ENCODE data around the gene CCSER1. TPM values are rescaled to one million over a fixed set of nuclear protein-coding genes. Genes with fewer than 3 reads are reported as not detected.
A peak's percentile ranks its signal among the peaks of the same experiment; 100 is the strongest.
"Not testable (repeated sequence)": the region's sequence is repeated elsewhere in the genome, so short reads cannot be mapped to it uniquely, and the experiment has no call there.

The CCSER1 gene
- total and polyA plus RNA-seq, 4 donors = 3.5 to 66.1 (median 14.5) TPM

DNA sequence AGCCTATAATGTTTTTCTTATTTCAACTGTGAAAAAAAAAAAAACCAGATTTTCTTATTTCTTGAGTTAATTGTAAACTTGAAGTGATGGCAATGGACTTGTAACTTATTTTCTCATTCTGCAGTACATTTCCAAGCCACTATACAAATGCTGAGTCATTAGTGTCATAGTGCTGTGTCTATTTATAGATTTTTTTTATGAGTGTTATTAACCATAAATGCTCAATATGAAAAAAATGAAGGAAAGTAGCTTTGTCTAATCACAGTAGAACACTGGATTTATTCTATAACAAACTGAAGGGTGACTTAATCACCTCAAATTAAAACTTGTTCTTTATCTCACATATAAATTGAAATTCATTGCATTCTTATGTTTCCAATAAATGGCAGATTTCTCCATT is 718.6 kb downstream of the CCSER1 start:
- Histone ChIP-seq H3K4me1 (ENCODE audit: control insufficient read depth, insufficient read depth, low read length) (no peaks in the 10 kb centered on the region), H3K27ac (ENCODE audit: low read depth, low read length) (no peak overlapping the region), H3K36me3 (ENCODE audit: control insufficient read depth, insufficient read depth, low read length) (no peaks in the 10 kb centered on the region), H3K9me3 (ENCODE audit: control insufficient read depth, insufficient read depth, low read length) (no peaks in the 10 kb centered on the region), H3K4me3 (ENCODE audit: low read depth, low read length) (no peak overlapping the region), H3K27me3 (ENCODE audit: control insufficient read depth, insufficient read depth, low read length) (no peaks in the 10 kb centered on the region)
- no peak for DNase-seq (ENCODE audit: low read depth in 4 of 6, low spot score in 6 of 6)

DNA sequence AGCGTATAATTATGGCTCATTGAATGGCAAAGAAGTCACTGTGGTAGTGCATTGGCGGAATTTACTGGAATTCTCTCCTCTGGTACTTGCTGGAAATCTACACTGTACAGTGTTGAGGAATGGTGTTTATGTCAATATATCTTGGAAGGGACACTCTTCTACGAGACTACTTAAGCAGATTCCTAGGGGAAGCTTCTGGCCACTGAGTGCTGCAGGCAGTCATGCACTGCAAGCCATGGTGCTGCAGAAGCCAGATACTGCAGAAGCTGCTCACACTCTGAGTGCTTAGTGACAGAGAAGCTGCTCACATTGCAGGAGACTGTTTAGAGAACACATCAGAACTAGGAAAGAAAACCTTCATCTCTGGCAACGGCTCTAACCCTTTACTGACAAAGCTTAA is 725.0 kb downstream of the CCSER1 start:
- Histone ChIP-seq H3K27me3 (ENCODE audit: control insufficient read depth, insufficient read depth, low read length) (no peaks in the 10 kb centered on the region), H3K27ac (ENCODE audit: low read depth, low read length) (no peak overlapping the region), H3K4me3 (ENCODE audit: low read depth, low read length) (no peak overlapping the region), H3K4me1 (ENCODE audit: control insufficient read depth, insufficient read depth, low read length) (no peaks in the 10 kb centered on the region), H3K36me3 (ENCODE audit: control insufficient read depth, insufficient read depth, low read length) (no peaks in the 10 kb centered on the region), H3K9me3 (ENCODE audit: control insufficient read depth, insufficient read depth, low read length) (no peaks in the 10 kb centered on the region)
- DNase-seq (ENCODE audit: low read depth in 4 of 6, low spot score in 6 of 6) = peak in 5 of 6 donors; percentile 7 to 71 (median 11)
- WGBS (ENCODE audit: insufficient coverage) = 71% methylated on average over 2 of the region's 4 CpGs

- Histone ChIP-seq H3K27me3 (ENCODE audit: control insufficient read depth, insufficient read depth, low read length) (no peaks in the 10 kb centered on the region), H3K36me3 (ENCODE audit: control insufficient read depth, insufficient read depth, low read length) (no peaks in the 10 kb centered on the region), H3K4me3 (ENCODE audit: low read depth, low read length) (no peak overlapping the region), H3K4me1 (ENCODE audit: control insufficient read depth, insufficient read depth, low read length) (no peaks in the 10 kb centered on the region), H3K9me3 (ENCODE audit: control insufficient read depth, insufficient read depth, low read length) (no peaks in the 10 kb centered on the region), H3K27ac (ENCODE audit: low read depth, low read length) (no peak overlapping the region)
- no peak for DNase-seq (ENCODE audit: low read depth in 4 of 6, low spot score in 6 of 6)
These were observed 727.9 kb downstream of the CCSER1 start for GRCh38 chr4:90855111-90855510.

- 80% methylated on average over 1 of the region's 2 CpGs for WGBS (ENCODE audit: insufficient coverage)
- Histone ChIP-seq H3K27ac (ENCODE audit: low read depth, low read length) (no peak overlapping the region), H3K36me3 (ENCODE audit: control insufficient read depth, insufficient read depth, low read length) (no peaks in the 10 kb centered on the region), H3K4me1 (ENCODE audit: control insufficient read depth, insufficient read depth, low read length) (no peaks in the 10 kb centered on the region), H3K4me3 (ENCODE audit: low read depth, low read length) (no peak overlapping the region), H3K9me3 (ENCODE audit: control insufficient read depth, insufficient read depth, low read length) (no peaks in the 10 kb centered on the region), H3K27me3 (ENCODE audit: control insufficient read depth, insufficient read depth, low read length) (no peaks in the 10 kb centered on the region)
- no peak for DNase-seq (ENCODE audit: low read depth in 4 of 6, low spot score in 6 of 6)
These were observed 730.1 kb downstream of the CCSER1 start for GRCh38 chr4:90857081-90857820.

DNA sequence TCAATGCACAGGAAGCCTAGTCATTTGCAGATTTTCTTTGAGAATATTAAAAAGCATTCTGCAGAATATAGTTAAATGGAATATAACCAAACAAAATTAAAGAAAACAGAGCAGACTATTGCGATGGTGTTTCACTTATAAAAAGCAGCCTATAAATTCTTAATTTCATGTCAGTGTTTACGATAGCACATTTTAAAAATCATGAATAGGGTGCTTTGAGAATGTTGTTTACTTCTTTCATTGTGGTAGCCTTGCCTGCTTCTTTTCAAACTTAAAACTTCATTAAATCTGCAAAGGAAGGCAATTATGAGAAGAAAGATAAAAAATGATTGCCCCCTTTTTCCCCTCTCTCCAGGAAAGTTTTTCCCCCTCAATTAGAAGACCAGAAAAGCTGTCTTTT is 748.6 kb downstream of the CCSER1 start:
- Histone ChIP-seq H3K4me3 (ENCODE audit: low read depth, low read length) (no peak overlapping the region), H3K9me3 (ENCODE audit: control insufficient read depth, insufficient read depth, low read length) (no peaks in the 10 kb centered on the region), H3K4me1 (ENCODE audit: control insufficient read depth, insufficient read depth, low read length) (no peaks in the 10 kb centered on the region), H3K36me3 (ENCODE audit: control insufficient read depth, insufficient read depth, low read length) (no peaks in the 10 kb centered on the region), H3K27me3 (ENCODE audit: control insufficient read depth, insufficient read depth, low read length) (no peaks in the 10 kb centered on the region), H3K27ac (ENCODE audit: low read depth, low read length) (no peak overlapping the region)
- no CpG with 5 or more reads among the region's 2 CpGs for WGBS (ENCODE audit: insufficient coverage)
- no peak for DNase-seq (ENCODE audit: low read depth in 4 of 6, low spot score in 6 of 6)

GRCh38 chr4:90876296-90876695 is 749.1 kb downstream of the CCSER1 start:
- WGBS (ENCODE audit: insufficient coverage) = no CpG with 5 or more reads among the region's 1 CpG
- Histone ChIP-seq H3K4me1 (ENCODE audit: control insufficient read depth, insufficient read depth, low read length) (no peaks in the 10 kb centered on the region), H3K27ac (ENCODE audit: low read depth, low read length) (no peak overlapping the region), H3K4me3 (ENCODE audit: low read depth, low read length) (no peak overlapping the region), H3K9me3 (ENCODE audit: control insufficient read depth, insufficient read depth, low read length) (no peaks in the 10 kb centered on the region), H3K36me3 (ENCODE audit: control insufficient read depth, insufficient read depth, low read length) (no peaks in the 10 kb centered on the region), H3K27me3 (ENCODE audit: control insufficient read depth, insufficient read depth, low read length) (no peaks in the 10 kb centered on the region)
- no peak for DNase-seq (ENCODE audit: low read depth in 4 of 6, low spot score in 6 of 6)

- Histone ChIP-seq H3K4me1 (ENCODE audit: control insufficient read depth, insufficient read depth, low read length) (no peaks in the 10 kb centered on the region), H3K4me3 (ENCODE audit: low read depth, low read length) (no peak overlapping the region), H3K9me3 (ENCODE audit: control insufficient read depth, insufficient read depth, low read length) (no peaks in the 10 kb centered on the region), H3K36me3 (ENCODE audit: control insufficient read depth, insufficient read depth, low read length) (no peaks in the 10 kb centered on the region), H3K27ac (ENCODE audit: low read depth, low read length) (no peak overlapping the region), H3K27me3 (ENCODE audit: control insufficient read depth, insufficient read depth, low read length) (no peaks in the 10 kb centered on the region)
- DNase-seq (ENCODE audit: low read depth in 4 of 6, low spot score in 6 of 6) = no peak
- WGBS (ENCODE audit: insufficient coverage) = no CpG with 5 or more reads among the region's 3 CpGs
These were observed 756.3 kb downstream of the CCSER1 start for GRCh38 chr4:90883519-90883918.

- Histone ChIP-seq H3K9me3 (ENCODE audit: control insufficient read depth, insufficient read depth, low read length) (no peaks in the 10 kb centered on the region), H3K27me3 (ENCODE audit: control insufficient read depth, insufficient read depth, low read length) (no peaks in the 10 kb centered on the region), H3K27ac (ENCODE audit: low read depth, low read length) (no peak overlapping the region), H3K36me3 (ENCODE audit: control insufficient read depth, insufficient read depth, low read length) (no peaks in the 10 kb centered on the region), H3K4me1 (ENCODE audit: control insufficient read depth, insufficient read depth, low read length) (no peaks in the 10 kb centered on the region), H3K4me3 (ENCODE audit: low read depth, low read length) (no peak overlapping the region)
- no peak for DNase-seq (ENCODE audit: low read depth in 4 of 6, low spot score in 6 of 6)
- no CpG with 5 or more reads among the region's 2 CpGs for WGBS (ENCODE audit: insufficient coverage)
These were observed 761.4 kb downstream of the CCSER1 start for GRCh38 chr4:90888571-90888970.

- Histone ChIP-seq H3K9me3 (ENCODE audit: control insufficient read depth, insufficient read depth, low read length) (no peaks in the 10 kb centered on the region), H3K36me3 (ENCODE audit: control insufficient read depth, insufficient read depth, low read length) (no peaks in the 10 kb centered on the region), H3K27me3 (ENCODE audit: control insufficient read depth, insufficient read depth, low read length) (no peaks in the 10 kb centered on the region), H3K4me1 (ENCODE audit: control insufficient read depth, insufficient read depth, low read length) (no peaks in the 10 kb centered on the region), H3K4me3 (ENCODE audit: low read depth, low read length) (no peak overlapping the region), H3K27ac (ENCODE audit: low read depth, low read length) (no peak overlapping the region)
- DNase-seq (ENCODE audit: low read depth in 4 of 6, low spot score in 6 of 6) = no peak
- no CpG with 5 or more reads among the region's 2 CpGs for WGBS (ENCODE audit: insufficient coverage)
These were observed 762.0 kb downstream of the CCSER1 start for GRCh38 chr4:90889171-90889570.

DNA sequence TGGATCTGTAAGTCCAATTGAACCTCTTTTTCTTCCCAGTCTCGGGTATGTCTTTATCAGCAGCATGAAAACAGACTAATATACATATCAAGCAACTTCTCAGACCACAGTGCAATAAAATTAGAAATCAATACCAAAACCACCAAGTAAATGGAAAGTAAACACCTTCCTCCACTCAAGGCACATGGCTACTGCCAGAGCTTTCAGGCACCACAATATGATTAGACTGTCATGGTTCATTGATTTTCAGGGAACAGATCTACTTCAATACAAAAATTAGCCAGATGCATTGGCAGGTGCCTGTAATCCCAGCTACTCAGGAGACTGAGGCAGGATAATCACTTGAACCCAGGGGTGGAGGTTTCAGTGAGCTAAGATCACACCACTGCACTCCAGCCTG is 776.2 kb downstream of the CCSER1 start:
- not testable (repeated sequence) for H3K27me3 ChIP-seq (ENCODE audit: control insufficient read depth, insufficient read depth, low read length); H3K36me3 ChIP-seq (ENCODE audit: control insufficient read depth, insufficient read depth, low read length); H3K4me3 ChIP-seq (ENCODE audit: low read depth, low read length); DNase-seq (ENCODE audit: low read depth in 4 of 6, low spot score in 6 of 6); H3K4me1 ChIP-seq (ENCODE audit: control insufficient read depth, insufficient read depth, low read length); H3K27ac ChIP-seq (ENCODE audit: low read depth, low read length)
- WGBS (ENCODE audit: insufficient coverage) = 100% methylated on average over 1 of the region's 1 CpG
- peaks cover 10% of the 10 kb centered on the region for H3K9me3 ChIP-seq (ENCODE audit: control insufficient read depth, insufficient read depth, low read length)

All from spinal cord (tissue), 10 donors.